ENCODE results near the gene SLC43A3.

SLC43A3 gene

GRCh38 chr11:57399972-57400578 is 26.8 kb downstream of the SLC43A3 start:
- H3F3A ChIP-seq (ENCODE audit: control insufficient read depth, insufficient read depth) = peaks cover 13% of the 10 kb centered on the region
- no peaks in the 10 kb centered on the region for H3K79me2 ChIP-seq (ENCODE audit: control insufficient read depth, low read length)
- no peak overlapping the region for H3K4me3 ChIP-seq (ENCODE audit: low read length)
- no peaks in the 10 kb centered on the region for H3K9me2 ChIP-seq (replicated peaks; ENCODE audit: control insufficient read depth, low read length)
- H3K27ac ChIP-seq (ENCODE audit: low read depth, low read length) = no peak overlapping the region
- TF ChIP-seq, protein P1, sequence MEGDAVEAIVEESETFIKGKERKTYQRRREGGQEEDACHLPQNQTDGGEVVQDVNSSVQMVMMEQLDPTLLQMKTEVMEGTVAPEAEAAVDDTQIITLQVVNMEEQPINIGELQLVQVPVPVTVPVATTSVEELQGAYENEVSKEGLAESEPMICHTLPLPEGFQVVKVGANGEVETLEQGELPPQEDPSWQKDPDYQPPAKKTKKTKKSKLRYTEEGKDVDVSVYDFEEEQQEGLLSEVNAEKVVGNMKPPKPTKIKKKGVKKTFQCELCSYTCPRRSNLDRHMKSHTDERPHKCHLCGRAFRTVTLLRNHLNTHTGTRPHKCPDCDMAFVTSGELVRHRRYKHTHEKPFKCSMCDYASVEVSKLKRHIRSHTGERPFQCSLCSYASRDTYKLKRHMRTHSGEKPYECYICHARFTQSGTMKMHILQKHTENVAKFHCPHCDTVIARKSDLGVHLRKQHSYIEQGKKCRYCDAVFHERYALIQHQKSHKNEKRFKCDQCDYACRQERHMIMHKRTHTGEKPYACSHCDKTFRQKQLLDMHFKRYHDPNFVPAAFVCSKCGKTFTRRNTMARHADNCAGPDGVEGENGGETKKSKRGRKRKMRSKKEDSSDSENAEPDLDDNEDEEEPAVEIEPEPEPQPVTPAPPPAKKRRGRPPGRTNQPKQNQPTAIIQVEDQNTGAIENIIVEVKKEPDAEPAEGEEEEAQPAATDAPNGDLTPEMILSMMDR (IDR thresholded peaks at IDR 0.05; ENCODE audit: low read depth, low read length, poor library complexity, severe bottlenecking) = no peak
- no peak for TF ChIP-seq EZH2phosphoT487 (IDR thresholded peaks at IDR 0.05; ENCODE audit: borderline replicate concordance, low read length)
- H3K4me2 ChIP-seq (ENCODE audit: low read length) = no peak overlapping the region
- 0 out of 2 replicates have a peak, but pooled peaks cover 3% of the 10 kb centered on the region for H4K20me1 ChIP-seq (ENCODE audit: control insufficient read depth, insufficient read depth, low read depth, low read length)
- H3K36me3 ChIP-seq (ENCODE audit: control insufficient read depth, low read length) = peaks cover 1% of the 10 kb centered on the region; the same call in 1 of the 2 replicates
- no peaks in the 10 kb centered on the region for H3K9me3 ChIP-seq (ENCODE audit: control insufficient read depth, insufficient read depth, low read length)
- H3K27me3 ChIP-seq (ENCODE audit: control insufficient read depth, low read length) = no peaks in the 10 kb centered on the region
- H3K4me1 ChIP-seq (ENCODE audit: control insufficient read depth, low read length) = no peaks in the 10 kb centered on the region

DNA sequence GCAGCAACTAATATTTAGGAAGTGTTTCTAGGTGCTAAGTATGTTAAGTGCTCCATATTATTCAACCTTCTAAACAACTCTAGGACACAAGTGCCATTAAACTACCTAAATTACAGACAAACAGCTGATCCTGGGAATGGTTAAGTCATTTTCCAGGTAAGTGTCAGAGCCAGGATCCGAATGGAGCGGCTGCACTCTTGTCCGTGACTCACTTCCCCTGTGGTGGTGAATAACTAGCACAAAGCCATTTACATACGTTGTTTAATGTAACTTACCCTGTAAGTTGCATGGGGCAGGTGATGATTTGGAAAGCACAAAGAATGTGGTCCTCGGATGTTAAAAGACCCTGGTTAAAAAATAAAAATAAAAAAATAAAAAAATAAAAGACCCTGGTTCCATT is 27.7 kb downstream of the SLC43A3 start:
- no peaks in the 10 kb centered on the region for H3K9me2 ChIP-seq (replicated peaks; ENCODE audit: control insufficient read depth, low read length)
- TF ChIP-seq, protein P1 (IDR thresholded peaks at IDR 0.05; ENCODE audit: low read depth, low read length, poor library complexity, severe bottlenecking) = no peak
- no peak for TF ChIP-seq EZH2phosphoT487 (IDR thresholded peaks at IDR 0.05; ENCODE audit: borderline replicate concordance, low read length)
- H3K27me3 ChIP-seq (ENCODE audit: control insufficient read depth, low read length) = no peaks in the 10 kb centered on the region
- H3K36me3 ChIP-seq (ENCODE audit: control insufficient read depth, low read length) = no peaks in the 10 kb centered on the region
- no peaks in the 10 kb centered on the region for H3K4me1 ChIP-seq (ENCODE audit: control insufficient read depth, low read length)
- no peak overlapping the region for H3K27ac ChIP-seq (ENCODE audit: low read depth, low read length)
- H3K4me2 ChIP-seq (ENCODE audit: low read length) = no peak overlapping the region
- peaks cover 5% of the 10 kb centered on the region for H3F3A ChIP-seq (ENCODE audit: control insufficient read depth, insufficient read depth)
- H3K4me3 ChIP-seq (ENCODE audit: low read length) = no peak overlapping the region
- 0 out of 2 replicates have a peak, but pooled peaks cover 3% of the 10 kb centered on the region for H4K20me1 ChIP-seq (ENCODE audit: control insufficient read depth, insufficient read depth, low read depth, low read length)
- H3K9me3 ChIP-seq (ENCODE audit: control insufficient read depth, insufficient read depth, low read length) = no peaks in the 10 kb centered on the region
- no peaks in the 10 kb centered on the region for H3K79me2 ChIP-seq (ENCODE audit: control insufficient read depth, low read length)

- no peak overlapping the region for H3K4me3 ChIP-seq (ENCODE audit: low read length)
- H3K27me3 ChIP-seq (ENCODE audit: control insufficient read depth, low read length) = no peaks in the 10 kb centered on the region
- H3K9me3 ChIP-seq (ENCODE audit: control insufficient read depth, insufficient read depth, low read length) = no peaks in the 10 kb centered on the region
- no peak overlapping the region for H3K27ac ChIP-seq (ENCODE audit: low read depth, low read length)
- no peaks in the 10 kb centered on the region for H3K4me1 ChIP-seq (ENCODE audit: control insufficient read depth, low read length)
- no peaks in the 10 kb centered on the region for H3K9me2 ChIP-seq (replicated peaks; ENCODE audit: control insufficient read depth, low read length)
- H3K4me2 ChIP-seq (ENCODE audit: low read length) = no peak overlapping the region
- no peaks in the 10 kb centered on the region for H3F3A ChIP-seq (ENCODE audit: control insufficient read depth, insufficient read depth)
- no peaks in the 10 kb centered on the region for H3K79me2 ChIP-seq (ENCODE audit: control insufficient read depth, low read length)
- 0 out of 2 replicates have a peak, but pooled peaks cover 3% of the 10 kb centered on the region for H4K20me1 ChIP-seq (ENCODE audit: control insufficient read depth, insufficient read depth, low read depth, low read length)
- no peaks in the 10 kb centered on the region for H3K36me3 ChIP-seq (ENCODE audit: control insufficient read depth, low read length)
- TF ChIP-seq, protein P1 (IDR thresholded peaks at IDR 0.05; ENCODE audit: low read depth, low read length, poor library complexity, severe bottlenecking) = no peak
- TF ChIP-seq EZH2phosphoT487 (IDR thresholded peaks at IDR 0.05; ENCODE audit: borderline replicate concordance, low read length) = no peak
These were observed 29.4 kb downstream of the SLC43A3 start for GRCh38 chr11:57397394-57397990.

All from DOHH2 (cell line).